ENCODE data around the gene ZNF174. TPM values are rescaled to one million over a fixed set of nuclear protein-coding genes. Genes with fewer than 3 reads are reported as not detected.

ZNF174 gene
- total and polyA plus RNA-seq, 2 of the 8 experiments (the other 6 are each of a cell fraction or from before 2014, with no cell fraction given): 9.1 to 12.7 TPM

DNA sequence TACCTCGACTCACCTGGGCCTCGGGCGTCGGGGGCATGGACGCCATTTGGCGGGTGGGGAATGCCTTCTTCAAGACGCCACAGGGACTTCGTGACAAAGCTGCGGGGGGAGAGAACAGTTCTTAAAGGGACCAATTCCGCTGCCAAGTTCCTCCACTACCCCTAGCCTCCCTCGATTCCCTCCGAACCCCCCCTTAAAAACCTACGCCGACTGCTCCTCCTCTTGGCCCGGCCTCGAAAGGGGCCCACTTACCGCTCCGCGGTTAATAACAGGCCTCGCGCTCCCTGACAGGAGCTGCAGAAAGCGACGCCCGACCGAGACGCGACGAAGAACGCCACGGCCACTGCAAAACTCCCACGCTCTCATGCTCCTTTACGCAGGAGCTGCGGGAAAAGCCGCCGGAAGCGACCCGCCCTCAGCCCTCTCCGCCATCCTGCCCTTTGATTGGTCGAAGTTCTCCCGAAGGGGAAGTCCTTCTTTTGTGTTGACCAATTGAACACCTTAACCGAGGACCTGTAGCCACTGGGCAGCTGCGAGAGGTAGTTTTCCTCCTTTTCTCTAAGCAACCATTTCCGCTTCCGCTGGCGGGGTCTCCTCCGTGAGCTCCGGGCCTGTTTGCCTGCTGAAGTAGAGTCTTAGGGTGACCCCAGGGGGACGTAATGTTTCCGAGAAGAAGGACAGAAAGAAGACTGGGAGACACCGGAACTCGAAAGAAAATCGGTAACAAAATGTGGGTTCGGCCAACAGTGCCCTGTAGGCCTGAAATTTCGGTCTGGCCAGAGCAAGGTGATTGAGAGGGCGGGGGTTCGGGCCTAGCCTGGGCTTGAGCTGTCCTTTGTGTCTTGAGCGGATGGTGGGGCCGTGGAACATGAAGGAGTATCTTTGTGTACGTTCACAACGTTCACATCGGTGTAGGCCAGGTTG is 42.4 kb downstream of the ZNF174 start, which contains the start of the genes NAA60 and ZNF597 (continued):
- no peak for TF ChIP-seq MAFK (IDR thresholded peaks at IDR 0.05; ENCODE audit: low read depth, low read length)
- no peak for TF ChIP-seq JUN (IDR thresholded peaks at IDR 0.05; ENCODE audit: low read depth, low read length)
- TF ChIP-seq HDAC6 (IDR thresholded peaks at IDR 0.05; ENCODE audit: low read depth, low read length): no peak
- TF ChIP-seq, protein P1, sequence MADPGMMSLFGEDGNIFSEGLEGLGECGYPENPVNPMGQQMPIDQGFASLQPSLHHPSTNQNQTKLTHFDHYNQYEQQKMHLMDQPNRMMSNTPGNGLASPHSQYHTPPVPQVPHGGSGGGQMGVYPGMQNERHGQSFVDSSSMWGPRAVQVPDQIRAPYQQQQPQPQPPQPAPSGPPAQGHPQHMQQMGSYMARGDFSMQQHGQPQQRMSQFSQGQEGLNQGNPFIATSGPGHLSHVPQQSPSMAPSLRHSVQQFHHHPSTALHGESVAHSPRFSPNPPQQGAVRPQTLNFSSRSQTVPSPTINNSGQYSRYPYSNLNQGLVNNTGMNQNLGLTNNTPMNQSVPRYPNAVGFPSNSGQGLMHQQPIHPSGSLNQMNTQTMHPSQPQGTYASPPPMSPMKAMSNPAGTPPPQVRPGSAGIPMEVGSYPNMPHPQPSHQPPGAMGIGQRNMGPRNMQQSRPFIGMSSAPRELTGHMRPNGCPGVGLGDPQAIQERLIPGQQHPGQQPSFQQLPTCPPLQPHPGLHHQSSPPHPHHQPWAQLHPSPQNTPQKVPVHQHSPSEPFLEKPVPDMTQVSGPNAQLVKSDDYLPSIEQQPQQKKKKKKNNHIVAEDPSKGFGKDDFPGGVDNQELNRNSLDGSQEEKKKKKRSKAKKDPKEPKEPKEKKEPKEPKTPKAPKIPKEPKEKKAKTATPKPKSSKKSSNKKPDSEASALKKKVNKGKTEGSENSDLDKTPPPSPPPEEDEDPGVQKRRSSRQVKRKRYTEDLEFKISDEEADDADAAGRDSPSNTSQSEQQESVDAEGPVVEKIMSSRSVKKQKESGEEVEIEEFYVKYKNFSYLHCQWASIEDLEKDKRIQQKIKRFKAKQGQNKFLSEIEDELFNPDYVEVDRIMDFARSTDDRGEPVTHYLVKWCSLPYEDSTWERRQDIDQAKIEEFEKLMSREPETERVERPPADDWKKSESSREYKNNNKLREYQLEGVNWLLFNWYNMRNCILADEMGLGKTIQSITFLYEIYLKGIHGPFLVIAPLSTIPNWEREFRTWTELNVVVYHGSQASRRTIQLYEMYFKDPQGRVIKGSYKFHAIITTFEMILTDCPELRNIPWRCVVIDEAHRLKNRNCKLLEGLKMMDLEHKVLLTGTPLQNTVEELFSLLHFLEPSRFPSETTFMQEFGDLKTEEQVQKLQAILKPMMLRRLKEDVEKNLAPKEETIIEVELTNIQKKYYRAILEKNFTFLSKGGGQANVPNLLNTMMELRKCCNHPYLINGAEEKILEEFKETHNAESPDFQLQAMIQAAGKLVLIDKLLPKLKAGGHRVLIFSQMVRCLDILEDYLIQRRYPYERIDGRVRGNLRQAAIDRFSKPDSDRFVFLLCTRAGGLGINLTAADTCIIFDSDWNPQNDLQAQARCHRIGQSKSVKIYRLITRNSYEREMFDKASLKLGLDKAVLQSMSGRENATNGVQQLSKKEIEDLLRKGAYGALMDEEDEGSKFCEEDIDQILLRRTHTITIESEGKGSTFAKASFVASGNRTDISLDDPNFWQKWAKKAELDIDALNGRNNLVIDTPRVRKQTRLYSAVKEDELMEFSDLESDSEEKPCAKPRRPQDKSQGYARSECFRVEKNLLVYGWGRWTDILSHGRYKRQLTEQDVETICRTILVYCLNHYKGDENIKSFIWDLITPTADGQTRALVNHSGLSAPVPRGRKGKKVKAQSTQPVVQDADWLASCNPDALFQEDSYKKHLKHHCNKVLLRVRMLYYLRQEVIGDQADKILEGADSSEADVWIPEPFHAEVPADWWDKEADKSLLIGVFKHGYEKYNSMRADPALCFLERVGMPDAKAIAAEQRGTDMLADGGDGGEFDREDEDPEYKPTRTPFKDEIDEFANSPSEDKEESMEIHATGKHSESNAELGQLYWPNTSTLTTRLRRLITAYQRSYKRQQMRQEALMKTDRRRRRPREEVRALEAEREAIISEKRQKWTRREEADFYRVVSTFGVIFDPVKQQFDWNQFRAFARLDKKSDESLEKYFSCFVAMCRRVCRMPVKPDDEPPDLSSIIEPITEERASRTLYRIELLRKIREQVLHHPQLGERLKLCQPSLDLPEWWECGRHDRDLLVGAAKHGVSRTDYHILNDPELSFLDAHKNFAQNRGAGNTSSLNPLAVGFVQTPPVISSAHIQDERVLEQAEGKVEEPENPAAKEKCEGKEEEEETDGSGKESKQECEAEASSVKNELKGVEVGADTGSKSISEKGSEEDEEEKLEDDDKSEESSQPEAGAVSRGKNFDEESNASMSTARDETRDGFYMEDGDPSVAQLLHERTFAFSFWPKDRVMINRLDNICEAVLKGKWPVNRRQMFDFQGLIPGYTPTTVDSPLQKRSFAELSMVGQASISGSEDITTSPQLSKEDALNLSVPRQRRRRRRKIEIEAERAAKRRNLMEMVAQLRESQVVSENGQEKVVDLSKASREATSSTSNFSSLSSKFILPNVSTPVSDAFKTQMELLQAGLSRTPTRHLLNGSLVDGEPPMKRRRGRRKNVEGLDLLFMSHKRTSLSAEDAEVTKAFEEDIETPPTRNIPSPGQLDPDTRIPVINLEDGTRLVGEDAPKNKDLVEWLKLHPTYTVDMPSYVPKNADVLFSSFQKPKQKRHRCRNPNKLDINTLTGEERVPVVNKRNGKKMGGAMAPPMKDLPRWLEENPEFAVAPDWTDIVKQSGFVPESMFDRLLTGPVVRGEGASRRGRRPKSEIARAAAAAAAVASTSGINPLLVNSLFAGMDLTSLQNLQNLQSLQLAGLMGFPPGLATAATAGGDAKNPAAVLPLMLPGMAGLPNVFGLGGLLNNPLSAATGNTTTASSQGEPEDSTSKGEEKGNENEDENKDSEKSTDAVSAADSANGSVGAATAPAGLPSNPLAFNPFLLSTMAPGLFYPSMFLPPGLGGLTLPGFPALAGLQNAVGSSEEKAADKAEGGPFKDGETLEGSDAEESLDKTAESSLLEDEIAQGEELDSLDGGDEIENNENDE (IDR thresholded peaks at IDR 0.05; ENCODE audit: insufficient replicate concordance, low read length): no peak
- peak; percentile 83 for TF ChIP-seq SP1 (IDR thresholded peaks at IDR 0.05; ENCODE audit: low read depth, low read length)
- no peak for TF ChIP-seq KDM1A (IDR thresholded peaks at IDR 0.05; ENCODE audit: borderline replicate concordance, low read length)
- no peak for TF ChIP-seq CBX8 (IDR thresholded peaks at IDR 0.05; ENCODE audit: borderline replicate concordance, low read depth, low read length)
- no peak for TF ChIP-seq SIN3A (conservative IDR thresholded peaks at IDR 0.05 in 1 of 2, IDR thresholded peaks at IDR 0.05 in 1 of 2; ENCODE audit: low read depth in 1 of 2, low read length in 2 of 2)
- peak; percentile 70; the same call in 1 of the 2 replicates for TF ChIP-seq GABPA (IDR thresholded peaks at IDR 0.05; ENCODE audit: borderline replicate concordance, insufficient read depth, low read length)

Data from H1 (cell line).